Activated B cell treated with CpG ODN at 0.5 μM for 24 hours (primary cell): ENCODE measurements around the gene DET1. TPM values are rescaled to one million over a fixed set of nuclear protein-coding genes. Genes with fewer than 3 reads are reported as not detected.

Source experiments
- ATAC-seq: fragments of 200-7000 bp; cut with Tn5 transposase; one replicate; pipeline ENCODE4 v1.10.0; 2021; ENCODE audit warnings: low read depth, mild to moderate bottlenecking, moderate library complexity
- CTCF ChIA-PET: fragments of 350-600 bp; sonication (Branson Sonifier 250); formaldehyde crosslinking; loops from one replicate; lab custom pipeline; 2021; ENCODE audit warnings: antibody characterized with exemption; lab: Charles Lee
- POLR2A ChIA-PET: fragments of 350-600 bp; sonication (Branson Sonifier 250); formaldehyde crosslinking; loops from one replicate; lab custom pipeline; 2021; ENCODE audit warnings: antibody characterized with exemption; lab: Charles Lee
- DNase-seq: peaks from one replicate; pipeline ENCODE4 v3.0.0; 2022
- H3K27ac Mint-ChIP-seq: one replicate; pipeline ENCODE4 v1.8.0; 2020; ENCODE audit warnings: mixed read lengths
- H3K27me3 Mint-ChIP-seq: one replicate; pipeline ENCODE4 v1.8.0; 2021; ENCODE audit warnings: mixed read lengths
- H3K36me3 Mint-ChIP-seq: one replicate; pipeline ENCODE4 v1.8.0; 2021; ENCODE audit warnings: low read depth, mixed read lengths
- H3K4me1 Mint-ChIP-seq: one replicate; pipeline ENCODE4 v1.8.0; 2021; ENCODE audit warnings: mixed read lengths
- H3K4me3 Mint-ChIP-seq: one replicate; pipeline ENCODE4 v1.8.0; 2020; ENCODE audit warnings: mild to moderate bottlenecking, mixed read lengths
- H3K9me3 Mint-ChIP-seq: one replicate; pipeline ENCODE4 v1.8.0; 2020; ENCODE audit warnings: mixed read lengths
- intact Hi-C: fragments of 100-400 bp; cut with micrococcal nuclease; formaldehyde crosslinking; loops from one replicate; pipeline ENCODE4 v1.15.1; 2024
- total RNA-seq: library from RNA; stranded (reverse); gene quantifications from 2 replicates; pipeline ENCODE4 v1.2.3, GENCODE V29; 2022
- TF ChIP-seq, protein P1 (sequence below): fragments of 200-600 bp; IDR thresholded peaks from one replicate; pipeline ENCODE4 v1.8.0; 2022; ENCODE audit warnings: antibody characterized with exemption, mild to moderate bottlenecking

DET1 gene
- total RNA-seq, 1 donor from 2014 or later, result 7.1 TPM

DNA sequence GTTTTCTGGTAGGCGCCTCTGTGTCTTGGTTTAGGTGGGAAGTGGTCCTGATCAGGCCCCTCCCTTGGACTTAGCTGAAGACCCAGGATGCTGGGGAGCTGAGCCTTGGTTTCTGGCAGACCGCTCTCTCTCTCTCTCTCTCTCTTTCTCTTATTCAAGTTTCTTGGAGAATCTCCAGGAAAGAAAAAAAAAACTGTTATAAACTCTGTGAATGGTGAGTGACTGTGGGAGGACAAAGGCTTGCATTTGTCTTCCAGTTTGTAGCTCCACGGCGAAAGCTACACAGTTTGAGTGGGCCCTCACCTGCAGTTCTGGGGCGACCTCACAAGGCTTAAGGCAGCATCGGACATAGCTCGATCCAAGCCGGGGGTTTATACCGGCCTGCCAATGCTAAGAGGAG lies 7.5 kb downstream of the DET1 start:
- TF ChIP-seq, protein P1, sequence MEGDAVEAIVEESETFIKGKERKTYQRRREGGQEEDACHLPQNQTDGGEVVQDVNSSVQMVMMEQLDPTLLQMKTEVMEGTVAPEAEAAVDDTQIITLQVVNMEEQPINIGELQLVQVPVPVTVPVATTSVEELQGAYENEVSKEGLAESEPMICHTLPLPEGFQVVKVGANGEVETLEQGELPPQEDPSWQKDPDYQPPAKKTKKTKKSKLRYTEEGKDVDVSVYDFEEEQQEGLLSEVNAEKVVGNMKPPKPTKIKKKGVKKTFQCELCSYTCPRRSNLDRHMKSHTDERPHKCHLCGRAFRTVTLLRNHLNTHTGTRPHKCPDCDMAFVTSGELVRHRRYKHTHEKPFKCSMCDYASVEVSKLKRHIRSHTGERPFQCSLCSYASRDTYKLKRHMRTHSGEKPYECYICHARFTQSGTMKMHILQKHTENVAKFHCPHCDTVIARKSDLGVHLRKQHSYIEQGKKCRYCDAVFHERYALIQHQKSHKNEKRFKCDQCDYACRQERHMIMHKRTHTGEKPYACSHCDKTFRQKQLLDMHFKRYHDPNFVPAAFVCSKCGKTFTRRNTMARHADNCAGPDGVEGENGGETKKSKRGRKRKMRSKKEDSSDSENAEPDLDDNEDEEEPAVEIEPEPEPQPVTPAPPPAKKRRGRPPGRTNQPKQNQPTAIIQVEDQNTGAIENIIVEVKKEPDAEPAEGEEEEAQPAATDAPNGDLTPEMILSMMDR, result no peak
- Mint-ChIP-seq H3K27me3 (no peaks in the 10 kb centered on the region), H3K36me3 (peaks cover 30% of the 10 kb centered on the region), H3K27ac (no peak overlapping the region), H3K4me3 (no peak overlapping the region), H3K4me1 (no peaks in the 10 kb centered on the region), H3K9me3 (peaks cover 8% of the 10 kb centered on the region)
- intact Hi-C loops, result no loop called here
- POLR2A ChIA-PET, result no interaction called here
- DNase-seq (no peak), ATAC-seq (no peak)
- CTCF ChIA-PET, result no interaction called here

DNA sequence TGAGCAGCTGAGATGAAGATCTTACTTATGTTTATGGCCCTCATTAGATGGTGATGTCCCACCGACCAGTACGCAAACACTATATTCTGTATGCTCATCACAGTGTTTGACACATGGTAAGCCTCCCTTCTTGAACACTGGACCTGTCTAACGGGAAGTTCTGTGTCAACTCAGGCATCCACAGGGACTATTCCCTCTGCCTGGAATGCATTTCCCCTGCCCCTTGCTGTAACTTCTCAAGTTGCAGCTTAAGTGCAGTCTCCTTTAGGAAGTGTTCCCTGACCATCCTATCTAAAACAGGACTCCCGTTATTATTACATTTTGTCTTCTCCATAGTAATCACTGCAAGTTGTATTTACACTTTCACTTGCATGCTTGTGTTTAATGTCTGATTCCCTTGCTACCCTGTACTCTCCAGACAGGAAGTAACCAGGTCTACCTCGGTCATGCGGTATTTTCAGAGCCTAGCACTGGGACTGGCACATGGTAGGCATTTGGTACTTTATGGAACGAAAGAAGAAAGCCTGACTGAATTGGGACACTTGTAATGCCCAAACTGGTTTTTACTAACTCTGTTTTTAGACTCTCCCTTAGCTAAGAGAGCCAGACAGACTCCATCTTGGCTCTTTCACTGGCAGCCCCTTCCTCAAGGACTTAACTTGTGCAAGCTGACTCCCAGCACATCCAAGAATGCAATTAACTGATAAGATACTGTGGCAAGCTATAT lies 8.7 kb downstream of the DET1 start:
- ATAC-seq, result no peak
- Mint-ChIP-seq H3K9me3 (peaks cover 11% of the 10 kb centered on the region), H3K4me1 (no peaks in the 10 kb centered on the region), H3K27ac (no peak overlapping the region), H3K4me3 (no peak overlapping the region), H3K36me3 (peaks cover 32% of the 10 kb centered on the region), H3K27me3 (no peaks in the 10 kb centered on the region)
- DNase-seq, result no peak
- CTCF ChIA-PET, result no interaction called here
- POLR2A ChIA-PET, result no interaction called here
- TF ChIP-seq, protein P1, result no peak
- intact Hi-C loops, result no loop called here

DNA sequence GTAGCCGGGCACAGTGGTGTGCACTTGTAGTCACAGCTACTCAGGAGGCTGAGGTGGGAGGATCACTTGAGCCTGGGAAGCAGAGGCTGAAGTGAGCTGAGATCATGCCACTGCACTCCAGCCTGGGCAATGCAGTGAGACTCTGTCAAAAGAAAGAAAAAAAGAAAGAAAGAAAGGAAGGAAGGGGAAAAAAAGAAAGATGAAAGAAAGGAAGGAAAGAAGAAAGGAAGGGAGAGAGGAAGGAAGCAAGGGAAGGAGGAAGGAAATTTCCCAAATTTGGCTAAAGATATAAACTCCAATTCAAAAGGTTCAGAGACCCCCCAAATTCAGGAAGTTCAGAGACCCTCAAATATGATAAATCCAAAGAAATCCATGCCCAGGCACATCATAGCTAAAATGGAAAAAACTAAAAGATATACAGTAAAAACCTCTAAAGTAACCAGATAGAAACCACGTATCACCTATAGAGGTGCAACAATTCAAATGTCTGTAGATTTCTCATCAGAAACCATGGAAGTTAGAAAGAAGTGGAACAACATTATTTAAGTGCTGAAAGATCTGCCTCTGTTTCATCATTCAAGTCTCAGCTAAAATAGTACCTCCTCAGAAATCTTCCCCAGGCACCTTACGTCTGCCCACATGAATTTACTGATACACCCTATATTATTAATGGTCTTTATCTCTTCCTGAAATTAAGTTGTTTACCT lies 10.7 kb downstream of the DET1 start:
- ChIA-PET CTCF (no interaction called here), POLR2A (no interaction called here)
- TF ChIP-seq, protein P1, result no peak
- Mint-ChIP-seq H3K9me3 (peaks cover 11% of the 10 kb centered on the region), H3K27ac (peak overlapping the region; percentile 56), H3K36me3 (peaks cover 47% of the 10 kb centered on the region), H3K4me1 (no peaks in the 10 kb centered on the region), H3K4me3 (no peak overlapping the region), H3K27me3 (no peaks in the 10 kb centered on the region)
- no peak for ATAC-seq
- intact Hi-C loops, result no loop called here
- no peak for DNase-seq

DNA sequence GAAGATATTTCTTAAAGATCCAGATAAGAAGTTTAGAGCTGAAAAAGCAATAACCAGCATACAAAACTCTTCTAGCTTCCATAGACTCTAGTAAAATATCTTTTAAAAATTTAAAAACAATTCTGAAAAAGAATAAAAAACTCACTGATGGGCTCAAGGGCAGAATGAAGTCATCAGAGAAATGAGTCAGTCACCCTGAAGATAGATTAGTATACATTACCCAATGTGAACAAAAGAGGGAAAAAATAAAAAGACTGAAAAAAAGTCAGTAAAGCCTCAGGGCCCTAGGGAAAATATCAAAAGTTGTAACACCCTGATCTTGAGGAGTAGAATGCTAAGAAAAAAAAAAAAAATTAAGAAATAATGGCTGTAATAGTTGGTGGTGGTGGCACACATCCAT lies 11.4 kb downstream of the DET1 start:
- Mint-ChIP-seq H3K4me1 (no peaks in the 10 kb centered on the region), H3K9me3 (peaks cover 11% of the 10 kb centered on the region), H3K27ac (no peak overlapping the region), H3K36me3 (peaks cover 54% of the 10 kb centered on the region), H3K4me3 (no peak overlapping the region), H3K27me3 (no peaks in the 10 kb centered on the region)
- intact Hi-C loops, result no loop called here
- ATAC-seq (no peak), DNase-seq (no peak)
- POLR2A ChIA-PET, result no interaction called here
- TF ChIP-seq, protein P1, result no peak
- CTCF ChIA-PET, result no interaction called here

DNA sequence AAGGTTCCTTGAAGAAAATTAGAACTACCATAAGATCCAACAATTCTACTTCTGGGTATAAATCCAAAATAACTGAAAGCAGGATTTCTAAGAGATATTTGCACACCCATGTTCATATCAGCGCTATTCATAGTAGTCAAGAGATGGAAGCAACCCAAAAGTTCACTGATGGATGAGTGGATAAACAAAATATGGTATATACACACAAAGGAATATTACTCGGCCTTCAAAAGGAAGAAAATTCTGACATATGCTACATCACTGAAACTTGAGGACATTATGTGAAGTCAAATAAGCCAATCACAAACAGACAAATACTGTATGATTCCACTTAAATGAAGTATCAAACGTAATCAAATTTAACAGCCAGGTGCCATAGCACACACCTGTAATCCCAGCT lies 13.1 kb downstream of the DET1 start:
- Mint-ChIP-seq H3K27me3 (no peaks in the 10 kb centered on the region), H3K4me3 (no peak overlapping the region), H3K9me3 (peaks cover 11% of the 10 kb centered on the region), H3K4me1 (no peaks in the 10 kb centered on the region), H3K36me3 (peaks cover 62% of the 10 kb centered on the region), H3K27ac (no peak overlapping the region)
- intact Hi-C loops, result no loop called here
- CTCF ChIA-PET, result no interaction called here
- DNase-seq, result no peak
- POLR2A ChIA-PET, result no interaction called here
- TF ChIP-seq, protein P1, result no peak
- no peak for ATAC-seq
